Measurements from ENCODE around the gene CUL4A.

CUL4A gene

DNA sequence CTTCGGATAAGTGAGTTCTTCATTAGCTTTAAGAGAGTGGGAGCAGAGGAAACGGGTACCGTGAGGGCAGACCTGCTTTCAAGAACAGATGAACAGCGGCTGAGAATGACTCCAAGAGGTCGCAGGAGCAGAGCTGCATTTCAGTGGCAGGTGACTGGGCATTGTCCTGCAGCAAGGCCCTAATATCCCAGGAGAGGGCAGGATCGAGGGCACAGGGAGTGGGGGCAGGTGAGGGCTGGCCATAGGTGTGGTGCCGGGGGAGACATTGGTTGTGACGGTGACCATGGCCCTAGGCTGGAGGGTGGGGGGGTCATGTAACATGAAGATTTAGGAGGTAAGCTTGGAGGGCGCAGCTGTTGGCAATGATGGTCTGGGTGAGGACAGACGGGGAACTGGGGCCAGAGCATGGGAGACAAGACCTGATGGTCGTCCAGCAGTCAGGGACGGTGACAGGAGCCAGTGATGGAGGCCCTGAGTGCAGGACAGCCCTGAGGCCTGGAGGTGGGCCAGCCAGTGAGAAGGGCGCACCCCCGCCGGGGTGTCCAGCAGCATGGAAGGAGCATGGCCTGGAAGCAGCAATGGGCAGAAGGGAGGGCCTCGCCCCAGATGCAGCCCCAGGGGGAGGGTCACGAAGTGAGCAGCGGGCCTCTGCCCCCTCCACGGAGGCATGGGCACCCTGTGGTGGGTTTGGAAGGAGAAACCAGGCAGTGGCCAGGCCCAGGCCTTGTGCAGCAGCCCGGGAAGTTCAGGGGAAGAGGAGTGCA lies 58.4 kb downstream of the CUL4A start:
- TF ChIP-seq, protein P1, sequence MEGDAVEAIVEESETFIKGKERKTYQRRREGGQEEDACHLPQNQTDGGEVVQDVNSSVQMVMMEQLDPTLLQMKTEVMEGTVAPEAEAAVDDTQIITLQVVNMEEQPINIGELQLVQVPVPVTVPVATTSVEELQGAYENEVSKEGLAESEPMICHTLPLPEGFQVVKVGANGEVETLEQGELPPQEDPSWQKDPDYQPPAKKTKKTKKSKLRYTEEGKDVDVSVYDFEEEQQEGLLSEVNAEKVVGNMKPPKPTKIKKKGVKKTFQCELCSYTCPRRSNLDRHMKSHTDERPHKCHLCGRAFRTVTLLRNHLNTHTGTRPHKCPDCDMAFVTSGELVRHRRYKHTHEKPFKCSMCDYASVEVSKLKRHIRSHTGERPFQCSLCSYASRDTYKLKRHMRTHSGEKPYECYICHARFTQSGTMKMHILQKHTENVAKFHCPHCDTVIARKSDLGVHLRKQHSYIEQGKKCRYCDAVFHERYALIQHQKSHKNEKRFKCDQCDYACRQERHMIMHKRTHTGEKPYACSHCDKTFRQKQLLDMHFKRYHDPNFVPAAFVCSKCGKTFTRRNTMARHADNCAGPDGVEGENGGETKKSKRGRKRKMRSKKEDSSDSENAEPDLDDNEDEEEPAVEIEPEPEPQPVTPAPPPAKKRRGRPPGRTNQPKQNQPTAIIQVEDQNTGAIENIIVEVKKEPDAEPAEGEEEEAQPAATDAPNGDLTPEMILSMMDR (IDR thresholded peaks at IDR 0.05; ENCODE audit: low read depth, low read length), result no peak
- no peak for DNase-seq (ENCODE audit: low read depth, low spot score)
- in situ Hi-C loops (cut with HindIII; ENCODE audit: low sequenced_read_pairs), result no loop called here

DNA sequence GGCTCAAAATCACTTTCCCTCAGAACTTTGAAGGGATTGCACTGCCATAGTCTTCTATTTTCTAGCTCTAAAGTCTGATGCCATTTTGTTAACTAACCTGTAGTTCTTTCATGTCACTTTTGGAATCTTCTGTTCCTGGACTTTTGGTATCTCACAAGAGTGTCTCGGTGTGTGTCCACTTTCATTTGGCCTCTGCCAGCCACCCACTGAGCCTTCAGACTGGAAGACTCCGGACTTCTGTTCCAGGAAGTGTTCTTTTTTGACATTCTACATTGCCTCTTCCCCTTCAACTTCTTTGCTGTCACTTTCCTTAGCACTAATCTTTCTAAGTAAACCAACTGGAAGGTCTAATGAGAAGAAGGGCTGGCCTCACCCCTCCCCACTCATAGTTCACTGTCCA lies 62.6 kb downstream of the CUL4A start:
- DNase-seq (ENCODE audit: low read depth, low spot score), result no peak
- H3K4me3 ChIP-seq (ENCODE audit: low read depth, low read length), result no peak overlapping the region
- in situ Hi-C loops (cut with HindIII; ENCODE audit: low sequenced_read_pairs), result no loop called here
- TF ChIP-seq, protein P1 (IDR thresholded peaks at IDR 0.05; ENCODE audit: low read depth, low read length), result no peak

More for the DNA sequence above, 58.4 kb downstream of the CUL4A start:
- H3K4me3 ChIP-seq (ENCODE audit: low read depth, low read length), result no peak overlapping the region

DNA sequence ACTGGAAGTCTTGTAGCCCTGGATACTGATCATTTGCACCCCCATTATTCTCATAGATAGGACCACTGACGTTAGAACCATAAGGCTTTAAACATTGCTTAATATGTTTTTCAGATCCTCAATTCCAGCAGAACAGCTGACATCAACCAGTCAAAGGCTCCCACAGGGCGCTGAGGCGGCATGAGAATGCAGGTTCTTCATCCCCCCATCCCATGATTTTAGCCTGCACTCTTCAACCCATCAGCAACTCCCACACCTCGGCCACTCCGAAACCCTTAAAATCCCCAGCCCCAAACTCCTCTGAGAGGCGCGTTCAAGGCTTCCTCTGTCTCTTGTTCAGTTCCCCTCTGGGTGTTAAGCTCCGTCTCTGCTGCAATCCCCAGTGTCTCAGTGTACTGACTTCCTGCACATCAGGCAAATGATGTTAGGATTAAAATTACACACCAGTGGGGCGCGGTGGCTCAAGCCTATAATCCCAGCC lies 63.3 kb downstream of the CUL4A start:
- in situ Hi-C loops (cut with HindIII; ENCODE audit: low sequenced_read_pairs), result no loop called here
- H3K4me3 ChIP-seq (ENCODE audit: low read depth, low read length), result no peak overlapping the region
- DNase-seq (ENCODE audit: low read depth, low spot score), result no peak
- TF ChIP-seq, protein P1 (IDR thresholded peaks at IDR 0.05; ENCODE audit: low read depth, low read length), result no peak

DNA sequence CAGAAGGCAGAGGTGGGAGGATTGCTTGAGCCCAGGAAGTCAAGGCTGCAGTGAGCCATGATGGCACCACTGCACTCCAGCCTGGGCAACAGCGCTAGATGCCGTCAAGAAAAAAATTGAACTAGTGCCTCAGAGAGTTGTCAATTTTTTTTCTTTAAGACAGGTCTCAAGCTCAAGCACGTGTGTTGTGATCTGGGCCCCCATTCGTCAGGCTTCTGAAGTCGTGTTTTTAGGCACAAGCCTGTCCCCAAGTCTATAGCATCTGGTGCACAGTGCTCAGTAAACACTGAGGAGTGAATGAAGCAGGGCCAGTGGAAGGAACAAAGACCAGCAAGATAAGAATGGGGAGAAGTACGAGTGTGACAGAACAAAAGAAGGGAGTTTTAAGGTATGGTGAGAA lies 63.9 kb downstream of the CUL4A start:
- TF ChIP-seq, protein P1 (IDR thresholded peaks at IDR 0.05; ENCODE audit: low read depth, low read length), result no peak
- no peak overlapping the region for H3K4me3 ChIP-seq (ENCODE audit: low read depth, low read length)
- in situ Hi-C loops (cut with HindIII; ENCODE audit: low sequenced_read_pairs), result no loop called here
- DNase-seq (ENCODE audit: low read depth, low spot score), result no peak

DNA sequence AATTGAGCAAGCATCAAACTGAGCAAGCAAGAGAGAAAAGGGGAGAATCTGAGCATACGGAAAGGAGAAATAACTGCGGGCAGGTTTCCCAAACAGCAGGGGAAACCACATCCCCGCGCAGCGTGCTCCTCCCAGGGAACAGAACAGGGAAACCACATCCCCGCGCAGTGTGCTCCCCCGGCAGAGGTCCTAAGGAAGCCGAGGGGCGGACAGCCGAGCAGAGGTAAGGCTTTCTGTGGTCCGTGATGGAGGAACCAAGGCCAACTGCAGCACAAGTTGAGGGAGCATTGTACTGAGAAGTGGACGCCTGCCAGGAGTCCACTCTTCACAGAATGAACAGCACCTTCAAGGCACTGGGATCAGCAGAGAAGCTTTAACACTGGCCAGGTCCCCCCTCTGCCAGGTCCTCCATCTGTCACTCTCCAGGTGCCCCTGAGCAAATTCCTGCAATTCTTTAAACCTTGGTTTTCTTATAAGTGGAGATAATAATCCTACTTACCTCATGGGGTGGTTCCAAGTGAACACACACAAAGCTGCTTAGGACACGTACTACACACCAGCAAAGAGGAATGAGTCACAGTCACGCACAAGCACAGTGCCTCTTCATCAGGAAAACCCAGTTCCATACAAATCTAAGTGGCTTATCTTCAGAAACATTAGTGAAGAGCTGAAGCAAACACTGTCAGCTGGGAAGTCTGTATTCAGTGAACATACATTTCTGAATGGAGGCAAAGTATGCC lies 64.6 kb downstream of the CUL4A start:
- H3K4me3 ChIP-seq (ENCODE audit: low read depth, low read length), result no peak overlapping the region
- TF ChIP-seq, protein P1 (IDR thresholded peaks at IDR 0.05; ENCODE audit: low read depth, low read length), result no peak
- DNase-seq (ENCODE audit: low read depth, low spot score), result peak; percentile 57
- in situ Hi-C loops (cut with HindIII; ENCODE audit: low sequenced_read_pairs), result no loop called here

DNA sequence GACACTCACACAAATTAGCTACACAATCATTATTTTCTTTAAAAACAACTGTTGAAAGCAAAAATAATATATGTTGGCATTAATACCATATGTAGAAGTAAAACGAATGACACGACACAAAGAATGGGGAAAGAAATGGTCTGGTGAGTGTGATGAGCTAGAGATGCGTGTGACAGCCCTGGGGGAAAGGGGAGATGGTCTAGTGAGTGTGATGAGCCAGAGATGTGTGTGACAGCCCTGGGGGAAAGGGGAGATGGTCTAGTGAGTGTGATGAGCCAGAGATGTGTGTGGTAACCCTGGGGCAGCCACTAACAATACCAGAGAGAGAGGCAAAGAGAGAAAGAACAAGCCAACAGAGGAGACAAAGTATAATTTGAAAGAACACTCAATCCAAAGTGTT lies 65.3 kb downstream of the CUL4A start:
- DNase-seq (ENCODE audit: low read depth, low spot score), result no peak
- H3K4me3 ChIP-seq (ENCODE audit: low read depth, low read length), result no peak overlapping the region
- in situ Hi-C loops (cut with HindIII; ENCODE audit: low sequenced_read_pairs), result no loop called here
- TF ChIP-seq, protein P1 (IDR thresholded peaks at IDR 0.05; ENCODE audit: low read depth, low read length), result no peak
